Mucosa of stomach (tissue), 1 donor: ENCODE measurements around the gene C1orf167.

Experiments
- H3K27me3 ChIP-seq: one replicate; pipeline ENCODE4 v1.7.0; 2013; ENCODE audit warnings: mild to moderate bottlenecking, low read length; ENCODE audit not compliant: control insufficient read depth, insufficient read depth
- H3K36me3 ChIP-seq: one replicate; pipeline ENCODE4 v1.7.0; 2013; ENCODE audit warnings: low read length; ENCODE audit not compliant: control insufficient read depth, insufficient read depth
- H3K4me1 ChIP-seq: one replicate; pipeline ENCODE4 v1.7.0; 2013; ENCODE audit warnings: mild to moderate bottlenecking, low read length; ENCODE audit not compliant: control insufficient read depth, insufficient read depth
- H3K4me3 ChIP-seq: one replicate; pipeline ENCODE4 v1.7.0; 2013; ENCODE audit warnings: low read length
- H3K9ac ChIP-seq: one replicate; pipeline ENCODE4 v1.7.0; 2013; ENCODE audit warnings: mild to moderate bottlenecking, low read length, moderate library complexity
- H3K9me3 ChIP-seq: one replicate; pipeline ENCODE4 v1.7.0; 2013; ENCODE audit warnings: mild to moderate bottlenecking, low read length, moderate library complexity; ENCODE audit not compliant: control insufficient read depth
- donor health status: Pancreatic carcinoma.

Gene C1orf167

GRCh38 chr1:11740258-11741192 lies 21.5 kb upstream of the C1orf167 start:
- H3K27me3 ChIP-seq: no peaks in the 10 kb centered on the region
- no peak overlapping the region for H3K4me3 ChIP-seq
- H3K9ac ChIP-seq: no peak overlapping the region
- no peaks in the 10 kb centered on the region for H3K36me3 ChIP-seq
- H3K4me1 ChIP-seq: peaks cover 12% of the 10 kb centered on the region
- H3K9me3 ChIP-seq: no peaks in the 10 kb centered on the region

GRCh38 chr1:11741482-11741881 lies 20.5 kb upstream of the C1orf167 start:
- peaks cover 18% of the 10 kb centered on the region for H3K4me1 ChIP-seq
- no peaks in the 10 kb centered on the region for H3K9me3 ChIP-seq
- no peaks in the 10 kb centered on the region for H3K36me3 ChIP-seq
- H3K9ac ChIP-seq: no peak overlapping the region
- no peak overlapping the region for H3K4me3 ChIP-seq
- H3K27me3 ChIP-seq: no peaks in the 10 kb centered on the region

GRCh38 chr1:11741919-11742558 lies 20.0 kb upstream of the C1orf167 start:
- Histone ChIP-seq H3K9me3 (no peaks in the 10 kb centered on the region), H3K4me3 (no peak overlapping the region), H3K27me3 (no peaks in the 10 kb centered on the region), H3K36me3 (no peaks in the 10 kb centered on the region), H3K4me1 (peaks cover 18% of the 10 kb centered on the region), H3K9ac (no peak overlapping the region)

GRCh38 chr1:11744287-11744686 lies 17.7 kb upstream of the C1orf167 start:
- peaks cover 13% of the 10 kb centered on the region for H3K4me1 ChIP-seq
- no peak overlapping the region for H3K4me3 ChIP-seq
- no peak overlapping the region for H3K9ac ChIP-seq
- H3K36me3 ChIP-seq: no peaks in the 10 kb centered on the region
- H3K9me3 ChIP-seq: no peaks in the 10 kb centered on the region
- no peaks in the 10 kb centered on the region for H3K27me3 ChIP-seq

GRCh38 chr1:11746092-11746491 lies 15.9 kb upstream of the C1orf167 start:
- H3K4me1 ChIP-seq: peaks cover 13% of the 10 kb centered on the region
- H3K9me3 ChIP-seq: no peaks in the 10 kb centered on the region
- no peaks in the 10 kb centered on the region for H3K27me3 ChIP-seq
- no peaks in the 10 kb centered on the region for H3K36me3 ChIP-seq
- H3K9ac ChIP-seq: no peak overlapping the region
- H3K4me3 ChIP-seq: no peak overlapping the region

- no peaks in the 10 kb centered on the region for H3K36me3 ChIP-seq
- H3K9ac ChIP-seq: no peak overlapping the region
- H3K27me3 ChIP-seq: no peaks in the 10 kb centered on the region
- H3K9me3 ChIP-seq: no peaks in the 10 kb centered on the region
- no peak overlapping the region for H3K4me3 ChIP-seq
- H3K4me1 ChIP-seq: peaks cover 13% of the 10 kb centered on the region
Measured at GRCh38 chr1:11746795-11747487, 15.1 kb upstream of the C1orf167 start.

- Histone ChIP-seq H3K9me3 (no peaks in the 10 kb centered on the region), H3K4me3 (no peak overlapping the region), H3K27me3 (no peaks in the 10 kb centered on the region), H3K9ac (no peak overlapping the region), H3K4me1 (peaks cover 13% of the 10 kb centered on the region), H3K36me3 (no peaks in the 10 kb centered on the region)
Measured at GRCh38 chr1:11748294-11749202, 13.4 kb upstream of the C1orf167 start.

GRCh38 chr1:11749203-11749689 lies 12.7 kb upstream of the C1orf167 start:
- no peaks in the 10 kb centered on the region for H3K27me3 ChIP-seq
- no peak overlapping the region for H3K9ac ChIP-seq
- no peaks in the 10 kb centered on the region for H3K9me3 ChIP-seq
- peaks cover 13% of the 10 kb centered on the region for H3K4me1 ChIP-seq
- no peak overlapping the region for H3K4me3 ChIP-seq
- H3K36me3 ChIP-seq: no peaks in the 10 kb centered on the region

- Histone ChIP-seq H3K9me3 (no peaks in the 10 kb centered on the region), H3K9ac (no peak overlapping the region), H3K4me1 (peaks cover 13% of the 10 kb centered on the region), H3K4me3 (no peak overlapping the region), H3K27me3 (no peaks in the 10 kb centered on the region), H3K36me3 (no peaks in the 10 kb centered on the region)
Measured at GRCh38 chr1:11749996-11750395, 12.0 kb upstream of the C1orf167 start.

- no peaks in the 10 kb centered on the region for H3K27me3 ChIP-seq
- no peak overlapping the region for H3K9ac ChIP-seq
- no peaks in the 10 kb centered on the region for H3K36me3 ChIP-seq
- H3K4me1 ChIP-seq: peaks cover 8% of the 10 kb centered on the region
- H3K4me3 ChIP-seq: no peak overlapping the region
- H3K9me3 ChIP-seq: no peaks in the 10 kb centered on the region
Measured at GRCh38 chr1:11751087-11751486, 10.9 kb upstream of the C1orf167 start.

GRCh38 chr1:11752359-11753088 lies 9.5 kb upstream of the C1orf167 start:
- H3K4me3 ChIP-seq: no peak overlapping the region
- H3K27me3 ChIP-seq: no peaks in the 10 kb centered on the region
- no peaks in the 10 kb centered on the region for H3K4me1 ChIP-seq
- H3K9me3 ChIP-seq: no peaks in the 10 kb centered on the region
- no peaks in the 10 kb centered on the region for H3K36me3 ChIP-seq
- H3K9ac ChIP-seq: no peak overlapping the region
